HTERT RPE-1 (cell line): Measurements from ENCODE around the gene STK11.
"Not testable (repeated sequence)": the region's sequence is repeated elsewhere in the genome, so short reads cannot be mapped to it uniquely, and the experiment has no call there.

Experiments
- in situ Hi-C: fragments of 300-500 bp; cut with MboI; formaldehyde crosslinking; loops from 4 replicates; pipeline ENCODE4 v1.14.3; 2020; ENCODE audit warnings: low sequenced_read_pairs

The STK11 gene

DNA sequence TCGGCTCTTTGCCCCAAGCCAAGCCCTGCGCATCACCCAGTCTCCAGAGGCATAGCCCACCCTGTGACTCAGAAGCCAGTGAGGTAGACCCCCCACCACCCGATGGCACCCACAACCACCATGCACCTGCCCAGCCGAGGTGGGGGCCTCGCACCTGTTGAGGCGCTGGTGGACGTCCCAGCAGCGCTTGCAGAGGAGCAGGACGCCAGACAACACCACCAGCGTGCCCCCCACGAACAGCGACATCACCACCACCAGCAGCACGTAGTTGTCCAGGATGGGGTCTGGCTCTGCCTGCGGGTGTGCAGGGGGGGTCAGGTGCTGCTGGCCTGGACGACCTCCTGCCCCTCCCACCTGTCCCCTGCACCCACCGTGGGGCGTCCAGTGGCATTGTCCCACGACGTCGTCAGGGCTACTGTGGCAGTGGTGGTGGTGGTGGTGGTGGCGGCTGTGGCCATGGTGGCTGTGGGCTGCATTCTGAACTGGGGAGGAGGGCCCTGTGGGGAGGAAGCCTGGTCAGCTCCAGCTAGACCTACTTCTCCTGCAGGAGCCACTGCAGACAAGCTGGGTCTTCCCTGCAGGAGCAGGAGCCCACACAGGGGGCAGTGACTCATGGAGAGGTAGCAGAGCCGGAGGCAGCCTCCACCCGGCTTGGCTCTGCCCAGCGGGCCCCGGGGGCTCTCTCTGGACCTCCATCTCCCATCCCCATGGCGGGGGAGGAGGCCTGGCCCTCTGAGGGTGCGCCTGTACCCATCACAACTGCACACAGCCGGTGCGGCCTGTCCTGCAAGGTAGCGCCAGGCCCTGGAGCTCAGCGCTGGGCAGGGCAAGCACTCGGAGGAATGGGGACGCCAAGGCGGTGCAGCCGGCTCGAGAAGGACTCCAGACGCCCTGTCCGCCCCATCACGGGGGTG is 30.3 kb downstream of the STK11 start:
- in situ Hi-C loops, result no loop called here

DNA sequence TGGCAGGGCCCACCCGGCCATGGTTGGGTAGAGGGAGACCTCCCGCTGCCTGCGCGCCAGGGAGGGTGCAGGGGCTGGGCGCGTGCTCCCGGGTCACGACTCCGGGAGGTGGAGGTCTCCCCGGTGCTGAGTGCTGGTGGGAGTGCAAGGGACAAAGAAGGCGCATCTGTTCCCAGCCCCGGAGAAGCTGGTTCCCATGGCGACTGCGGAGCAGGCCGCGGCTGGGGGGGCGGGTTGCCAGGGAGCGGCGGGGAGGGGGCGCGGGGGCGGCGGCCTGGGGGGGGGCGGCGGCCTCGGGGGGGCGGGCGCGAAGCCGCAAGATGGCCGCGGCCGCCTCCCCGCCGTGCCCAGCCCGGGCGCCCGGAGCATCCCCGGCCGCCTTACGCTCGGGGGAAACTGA is 31.0 kb downstream of the STK11 start:
- in situ Hi-C loops, result no loop called here

DNA sequence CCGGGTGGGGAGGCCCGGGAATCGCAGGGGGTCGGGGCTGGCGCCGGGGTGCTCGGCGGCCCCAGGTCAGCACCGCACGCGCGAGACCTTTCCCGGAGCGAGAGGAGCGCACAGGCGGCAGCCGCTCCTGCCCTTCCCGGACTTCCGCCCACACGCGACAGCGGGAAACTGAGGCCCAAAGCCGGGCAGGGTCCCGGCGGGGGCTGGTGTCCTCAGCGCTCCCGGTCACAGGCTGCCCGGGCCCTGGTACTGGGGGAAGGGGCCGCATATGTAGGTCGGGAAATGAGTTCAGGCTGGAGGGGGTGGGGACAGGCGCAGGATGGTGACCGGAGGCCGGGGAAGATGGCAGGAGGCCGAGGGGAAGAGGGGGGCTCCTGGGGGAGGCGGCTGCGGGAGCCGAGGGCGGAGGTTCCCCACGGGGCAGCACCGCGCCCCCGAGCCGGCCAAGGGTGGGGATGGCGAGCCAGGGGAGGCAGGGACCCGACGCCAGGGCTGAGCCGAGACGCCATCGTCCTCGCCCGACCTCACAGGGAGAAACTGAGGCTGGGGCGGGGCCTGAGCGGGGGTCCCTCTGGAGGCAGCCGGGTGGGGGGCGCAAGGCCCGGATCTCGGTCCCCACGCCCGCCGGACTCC is 31.6 kb downstream of the STK11 start:
- in situ Hi-C loops, result no loop called here

DNA sequence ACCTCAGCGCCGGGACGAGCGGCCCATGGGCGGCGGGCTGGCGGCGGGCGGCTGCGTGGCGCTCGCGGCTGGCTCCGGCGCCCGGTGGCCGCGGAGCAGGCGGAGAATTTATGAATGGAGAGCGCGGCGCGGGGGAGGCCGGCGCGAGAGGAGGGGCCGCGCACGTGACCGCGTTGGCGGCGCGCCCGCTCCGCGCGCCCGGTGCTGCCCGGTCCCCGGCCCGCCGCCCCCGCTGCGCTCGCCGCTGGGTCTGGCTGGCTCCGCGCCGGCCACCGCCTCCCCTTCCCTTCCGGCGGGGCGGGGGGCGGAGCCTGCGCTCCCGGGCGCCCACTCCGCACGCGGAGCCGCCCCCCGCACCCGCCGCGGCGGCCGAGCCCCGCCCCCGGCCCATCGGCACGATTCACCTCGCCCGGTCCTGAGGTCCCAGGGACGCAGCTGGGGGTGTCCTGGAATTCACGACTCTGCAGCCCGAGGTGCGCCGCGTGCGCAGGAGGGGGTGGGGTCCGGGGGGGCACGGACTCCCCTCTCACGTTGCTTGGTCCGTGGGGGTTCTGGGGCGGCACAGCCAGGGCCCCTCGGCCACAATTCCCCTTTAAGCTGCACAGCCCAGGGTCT is 32.3 kb downstream of the STK11 start, which contains the start of gene CBARP:
Gene CBARP (minus strand): TSS at position 252 of the 615 bp plus-strand sequence. CDS start 1,905 bp downstream, outside the sequence.
- in situ Hi-C loops, result no loop called here

GRCh38 chr19:1238369-1239303 is 33.1 kb downstream of the STK11 start:
- in situ Hi-C loops, result no loop called here

DNA sequence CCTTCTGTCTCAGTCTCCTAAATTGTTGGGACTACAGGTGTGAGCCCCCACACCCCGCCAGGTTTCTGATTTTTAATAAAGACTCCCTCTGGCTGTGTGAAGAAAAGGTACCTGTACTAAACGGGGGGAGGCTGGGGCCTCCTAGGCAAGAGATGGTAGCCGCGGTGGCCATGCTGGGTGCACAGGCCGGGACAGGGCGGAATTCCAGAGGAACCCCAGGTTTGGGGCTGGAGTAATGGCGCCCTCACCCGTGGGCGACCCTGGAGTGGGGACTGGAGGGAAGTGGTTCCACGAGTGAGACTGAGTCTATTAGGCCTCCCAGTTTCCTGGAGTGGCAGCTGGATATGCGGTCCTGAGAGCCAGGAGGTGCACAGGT is 33.8 kb downstream of the STK11 start:
- in situ Hi-C loops, result no loop called here

GRCh38 chr19:1239796-1240737 is 34.5 kb downstream of the STK11 start:
- in situ Hi-C loops, result no loop called here

DNA sequence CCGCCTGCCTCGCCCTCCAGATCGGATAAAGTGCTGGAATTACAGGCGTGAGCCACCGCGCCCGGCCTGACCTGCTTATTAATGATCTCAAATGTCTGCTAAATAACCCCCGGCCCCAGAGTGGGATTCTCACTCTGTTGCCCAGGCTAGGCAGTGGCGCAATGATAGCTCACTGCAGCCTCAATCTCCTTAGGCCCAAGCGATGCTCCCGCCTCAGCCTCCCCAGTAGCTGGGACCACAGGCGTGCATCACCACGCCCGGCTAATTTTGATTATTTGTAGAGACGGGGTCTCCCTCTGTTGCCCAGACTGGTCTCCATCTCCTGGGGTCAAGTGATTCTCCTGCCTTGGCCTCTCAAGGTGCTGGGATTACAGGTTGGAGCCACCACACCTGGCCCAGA is 35.3 kb downstream of the STK11 start:
- in situ Hi-C loops, result no loop called here

- in situ Hi-C loops, result no loop called here
Observed at GRCh38 chr19:1241417-1242095, 36.0 kb downstream of the STK11 start, which contains the start of gene ATP5F1D. Gene ATP5F1D (plus strand): TSS chr19:1241751. CDS start chr19:1241851, 100 bp downstream.

DNA sequence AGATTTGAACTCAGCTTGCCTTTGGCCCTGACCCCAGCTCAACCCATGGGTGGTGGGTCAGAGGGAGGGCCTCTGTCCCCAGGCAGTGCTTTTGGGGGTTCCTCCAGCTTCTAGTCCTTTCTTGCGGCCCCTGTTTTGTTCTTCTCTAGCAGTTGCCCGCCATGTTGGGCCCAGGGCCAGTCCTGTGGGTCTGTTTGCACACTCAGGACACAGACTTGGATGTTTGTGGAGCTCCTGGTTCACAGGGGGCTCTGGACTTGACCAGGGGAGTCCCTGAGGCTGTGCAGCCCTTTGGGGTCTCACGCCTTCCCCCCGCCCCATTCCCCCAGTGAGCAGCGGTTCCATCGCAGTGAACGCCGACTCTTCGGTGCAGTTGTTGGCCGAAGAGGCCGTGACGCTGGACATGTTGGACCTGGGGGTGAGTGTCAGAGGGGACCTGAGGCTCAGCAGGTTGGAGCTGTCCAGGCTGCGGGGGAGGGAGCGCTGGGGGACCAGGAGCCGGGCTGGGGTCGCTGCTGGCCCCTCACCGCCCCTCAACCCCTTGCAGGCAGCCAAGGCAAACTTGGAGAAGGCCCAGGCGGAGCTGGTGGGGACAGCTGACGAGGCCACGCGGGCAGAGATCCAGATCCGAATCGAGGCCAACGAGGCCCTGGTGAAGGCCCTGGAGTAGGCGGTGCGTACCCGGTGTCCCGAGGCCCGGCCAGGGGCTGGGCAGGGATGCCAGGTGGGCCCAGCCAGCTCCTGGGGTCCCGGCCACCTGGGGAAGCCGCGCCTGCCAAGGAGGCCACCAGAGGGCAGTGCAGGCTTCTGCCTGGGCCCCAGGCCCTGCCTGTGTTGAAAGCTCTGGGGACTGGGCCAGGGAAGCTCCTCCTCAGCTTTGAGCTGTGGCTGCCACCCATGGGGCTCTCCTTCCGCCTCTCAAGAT is 38.5 kb downstream of the STK11 start:
- in situ Hi-C loops, result no loop called here

DNA sequence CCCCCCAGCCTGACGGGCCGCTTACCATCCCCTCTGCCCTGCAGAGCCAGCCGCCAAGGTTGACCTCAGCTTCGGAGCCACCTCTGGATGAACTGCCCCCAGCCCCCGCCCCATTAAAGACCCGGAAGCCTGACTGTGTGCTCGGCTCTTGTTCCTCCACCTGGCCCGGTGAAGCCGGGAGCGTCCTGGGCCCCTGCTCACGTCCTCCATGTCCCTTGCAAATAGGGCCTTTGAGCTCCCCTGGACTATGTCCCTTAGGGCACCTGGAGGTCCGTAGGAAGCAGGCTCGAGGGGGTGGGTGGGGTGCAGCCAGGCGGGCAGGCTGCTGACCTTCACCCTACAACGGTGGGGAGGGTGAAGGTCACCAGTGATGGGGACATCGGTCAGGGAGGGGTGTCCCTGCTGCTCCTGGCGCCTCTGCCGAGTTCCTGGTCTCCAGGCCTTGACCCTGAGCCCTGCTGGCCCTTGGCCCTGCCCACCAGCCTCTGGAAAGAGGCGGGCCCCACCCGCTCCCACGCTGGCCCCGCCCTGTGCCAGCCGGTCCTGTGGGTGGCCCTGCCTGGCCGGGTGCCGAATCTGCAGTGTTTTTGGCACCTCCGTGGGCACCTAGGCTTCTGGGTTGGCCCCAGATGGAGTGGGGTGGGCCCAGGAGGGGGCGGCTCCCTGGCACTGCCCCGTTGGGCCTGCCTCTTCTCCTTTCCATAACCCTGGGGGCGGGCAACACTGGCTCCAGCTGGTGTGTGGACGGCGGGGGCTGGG is 39.3 kb downstream of the STK11 start:
- in situ Hi-C loops, result no loop called here

DNA sequence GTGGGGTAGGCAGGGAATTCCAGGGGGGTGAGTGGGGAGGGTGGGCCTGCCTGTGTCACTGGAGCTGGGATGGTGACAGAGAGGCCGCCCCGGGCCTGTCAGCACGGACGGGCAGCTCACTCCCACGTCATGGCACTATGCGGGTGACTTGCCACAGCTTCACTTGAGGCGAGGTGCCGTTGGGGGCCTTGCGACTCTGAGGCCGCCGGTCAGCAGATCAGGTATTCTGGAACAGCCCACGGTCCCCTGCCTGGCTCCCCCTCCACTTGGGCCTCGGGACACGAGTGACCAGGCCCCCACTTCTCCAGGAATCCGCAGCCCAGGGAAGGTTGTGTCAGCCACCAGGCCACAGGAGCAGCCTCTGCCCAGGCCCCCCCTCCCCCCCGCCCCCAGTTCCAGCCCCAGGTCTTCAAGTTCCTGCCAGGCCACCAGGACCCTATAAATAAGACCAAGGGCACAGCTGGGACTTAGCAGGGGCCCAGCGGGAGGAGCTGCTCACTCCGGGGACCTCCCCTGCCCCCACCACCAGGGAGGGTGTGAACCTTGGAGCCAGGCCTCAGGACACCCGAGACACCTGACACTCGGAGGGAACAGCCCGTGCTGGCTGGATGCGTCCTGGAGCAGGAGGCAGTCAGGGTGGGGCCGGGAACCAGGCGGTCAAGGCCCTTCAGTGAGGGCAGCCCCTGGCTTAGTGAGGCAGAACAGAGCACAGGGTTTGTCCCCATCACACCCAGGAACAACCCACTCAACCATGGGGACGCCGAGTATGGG is 40.1 kb downstream of the STK11 start:
- in situ Hi-C loops, result no loop called here

DNA sequence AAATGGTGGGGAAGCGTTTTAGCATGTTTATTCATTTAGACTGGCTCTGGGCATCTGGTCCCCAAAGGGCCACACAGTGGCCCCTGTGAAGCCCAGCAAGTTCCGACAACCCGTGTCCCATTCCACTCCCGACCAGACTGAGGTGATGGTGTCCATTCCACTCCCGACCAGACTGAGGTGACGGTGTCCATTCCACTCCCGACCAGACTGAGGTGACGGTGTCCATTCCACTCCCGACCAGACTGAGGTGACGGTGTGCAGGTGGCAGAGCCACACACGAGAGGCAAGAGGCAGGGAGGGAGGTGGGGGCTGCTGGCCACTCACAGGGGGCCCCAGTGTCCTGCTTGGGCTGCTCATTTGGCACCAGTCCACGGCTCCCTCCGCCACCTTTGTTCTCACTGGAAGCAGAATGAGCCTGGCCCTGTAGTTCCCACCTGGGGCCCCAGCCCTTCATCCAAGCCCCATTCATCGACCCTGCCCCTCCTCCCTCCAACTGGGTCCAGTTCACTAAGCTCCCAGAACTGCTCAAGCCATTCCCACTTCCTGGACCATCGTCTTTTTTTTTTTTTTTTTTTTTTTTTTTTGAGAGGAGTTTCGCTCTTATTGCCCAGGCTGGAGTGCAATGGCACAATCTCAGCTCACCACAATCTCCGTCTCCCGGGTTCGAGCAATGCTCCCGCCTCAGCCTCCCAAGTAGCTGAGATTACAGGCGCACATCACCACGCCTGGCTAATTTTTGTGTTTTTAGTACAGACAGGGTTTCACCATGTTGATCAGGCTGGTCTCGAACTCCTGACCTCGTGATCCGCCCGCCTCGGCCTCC is 40.9 kb downstream of the STK11 start:
- in situ Hi-C loops, result not testable (repeated sequence)

- in situ Hi-C loops, result no loop called here
Observed at GRCh38 chr19:1247748-1248138, 42.2 kb downstream of the STK11 start.

- in situ Hi-C loops, result no loop called here
Observed at GRCh38 chr19:1248139-1248785, 42.7 kb downstream of the STK11 start, which contains the start of gene MIDN. Gene MIDN (plus strand): TSS chr19:1248583. CDS start chr19:1250297, 1,714 bp downstream.
